H9 (cell line): ENCODE data around the gene ENDOU. TPM values are rescaled to one million over a fixed set of nuclear protein-coding genes. Genes with fewer than 3 reads are reported as not detected.

Experiments used
- DNase-seq: peaks from one replicate; pipeline ENCODE4 v3.0.0-alpha.2; 2017
- H2AFZ ChIP-seq: one replicate; pipeline ENCODE4 v1.6.1; 2013; ENCODE audit warnings: mild to moderate bottlenecking, low read length, control low read depth, moderate library complexity
- H2AK5ac ChIP-seq: 2 replicates; pipeline ENCODE4 v1.6.1; 2013; ENCODE audit warnings: low read length, control low read depth, mixed read lengths; ENCODE audit not compliant: insufficient read length
- H2BK120ac ChIP-seq: one replicate; pipeline ENCODE4 v1.6.1; 2013; ENCODE audit warnings: low read depth, mild to moderate bottlenecking, low read length, control low read depth, inconsistent platforms; ENCODE audit not compliant: poor library complexity, severe bottlenecking
- H2BK12ac ChIP-seq: 2 replicates; pipeline ENCODE4 v1.6.1; 2013; ENCODE audit warnings: low read length, control low read depth, mixed read lengths, low read depth; ENCODE audit not compliant: insufficient read length
- H2BK15ac ChIP-seq: 2 replicates; pipeline ENCODE4 v1.6.1; 2013; ENCODE audit warnings: low read depth, low read length, control low read depth
- H2BK20ac ChIP-seq: one replicate; pipeline ENCODE4 v1.6.1; 2013; ENCODE audit warnings: low read depth, mild to moderate bottlenecking, low read length, control low read depth, inconsistent platforms; ENCODE audit not compliant: poor library complexity, severe bottlenecking
- H2BK5ac ChIP-seq: 2 replicates; pipeline ENCODE4 v1.6.1; 2013; ENCODE audit warnings: low read length, control low read depth, mixed read lengths; ENCODE audit not compliant: insufficient read length
- H3K14ac ChIP-seq: 2 replicates; pipeline ENCODE4 v1.6.1; 2013; ENCODE audit warnings: low read length, control low read depth; ENCODE audit not compliant: insufficient read depth
- H3K18ac ChIP-seq: 2 replicates; pipeline ENCODE4 v1.6.1; 2013; ENCODE audit warnings: low read depth, mild to moderate bottlenecking, mixed read lengths, low read length, control low read depth; ENCODE audit not compliant: insufficient read length
- H3K23ac ChIP-seq: 2 replicates; pipeline ENCODE4 v1.6.1; 2013; ENCODE audit warnings: low read length, control low read depth, mixed read lengths, low read depth; ENCODE audit not compliant: insufficient read length
- H3K23me2 ChIP-seq: 2 replicates; pipeline ENCODE4 v1.6.1; 2013; ENCODE audit warnings: low read depth, mild to moderate bottlenecking, mixed read lengths, low read length, control low read depth; ENCODE audit not compliant: insufficient read length, poor library complexity, severe bottlenecking
- H3K27ac ChIP-seq: 2 replicates; pipeline ENCODE4 v1.5.1; 2013; ENCODE audit warnings: low read length, control low read depth, mixed read lengths, low read depth; ENCODE audit not compliant: insufficient read length
- H3K27me3 ChIP-seq: 2 replicates; pipeline ENCODE4 v1.6.1; 2013; ENCODE audit warnings: low read length, control low read depth, inconsistent platforms; ENCODE audit not compliant: insufficient read depth
- H3K4ac ChIP-seq: 2 replicates; pipeline ENCODE4 v1.6.1; 2013; ENCODE audit warnings: low read depth, mild to moderate bottlenecking, control low read depth, inconsistent platforms, low read length, moderate library complexity
- H3K4me1 ChIP-seq: 2 replicates; pipeline ENCODE4 v1.6.1; 2013; ENCODE audit warnings: low read length, control low read depth, inconsistent platforms; ENCODE audit not compliant: insufficient read depth
- H3K4me2 ChIP-seq: 2 replicates; pipeline ENCODE4 v1.6.1; 2013; ENCODE audit warnings: low read length, control low read depth, mixed read lengths; ENCODE audit not compliant: insufficient read length, insufficient read depth
- H3K56ac ChIP-seq: 2 replicates; pipeline ENCODE4 v1.6.1; 2013; ENCODE audit warnings: low read depth, mild to moderate bottlenecking, mixed read lengths, low read length, control low read depth; ENCODE audit not compliant: insufficient read length
- H3K79me1 ChIP-seq: 2 replicates; pipeline ENCODE4 v1.6.1; 2013; ENCODE audit warnings: low read depth, mild to moderate bottlenecking, moderate library complexity, low read length, control low read depth, inconsistent platforms; ENCODE audit not compliant: insufficient read depth, poor library complexity, severe bottlenecking
- H3K79me2 ChIP-seq: 2 replicates; pipeline ENCODE4 v1.6.1; 2013; ENCODE audit warnings: low read length, control low read depth, inconsistent platforms; ENCODE audit not compliant: insufficient read depth
- H3K9ac ChIP-seq: 2 replicates; pipeline ENCODE4 v1.6.1; 2013; ENCODE audit warnings: low read length, control low read depth, mixed read lengths; ENCODE audit not compliant: insufficient read length; ENCODE audit errors: extremely low read depth
- H3K9me3 ChIP-seq: one replicate; pipeline ENCODE4 v1.6.1; 2013; ENCODE audit warnings: low read depth, low read length, inconsistent platforms; ENCODE audit not compliant: control insufficient read depth
- H3T11ph ChIP-seq: one replicate; pipeline ENCODE4 v1.6.1; 2013; ENCODE audit warnings: mild to moderate bottlenecking, low read length, control low read depth, inconsistent platforms
- H4K20me1 ChIP-seq: one replicate; pipeline ENCODE4 v1.6.1; 2013; ENCODE audit not compliant: control insufficient read depth, insufficient read length, insufficient read depth
- H4K5ac ChIP-seq: 2 replicates; pipeline ENCODE4 v1.6.1; 2013; ENCODE audit warnings: low read depth, mild to moderate bottlenecking, mixed read lengths, low read length, control low read depth; ENCODE audit not compliant: insufficient read length
- H4K8ac ChIP-seq: replicated peaks from 2 replicates; pipeline ENCODE4 v1.6.1; 2013; ENCODE audit warnings: low read length, control low read depth, mixed read lengths, low read depth; ENCODE audit not compliant: insufficient read length
- H4K91ac ChIP-seq: 2 replicates; pipeline ENCODE4 v1.6.1; 2013; ENCODE audit warnings: low read depth, mild to moderate bottlenecking, moderate library complexity, mixed read lengths, low read length, control low read depth; ENCODE audit not compliant: insufficient read length
- H3K27ac Mint-ChIP-seq, 3 experiments: 2 replicates in 2 of 3; 3 replicates in 1 of 3; pipeline ENCODE4 v1.8.0; 2020 to 2021; ENCODE audit warnings: mixed read lengths in 3 of 3, mild to moderate bottlenecking in 1 of 3, moderate library complexity in 1 of 3
- H3K27me3 Mint-ChIP-seq: 2 replicates; pipeline ENCODE4 v1.8.0; 2021; ENCODE audit warnings: low read depth, mild to moderate bottlenecking, moderate library complexity, mixed read lengths
- H3K36me3 Mint-ChIP-seq, 3 experiments: 2 replicates in 2 of 3; 3 replicates in 1 of 3; pipeline ENCODE4 v1.8.0; 2020 to 2021; ENCODE audit warnings: low read depth in 3 of 3, mixed read lengths in 3 of 3; ENCODE audit not compliant: insufficient read depth in 1 of 3
- H3K4me1 Mint-ChIP-seq, 2 experiments: 2 replicates each; pipeline ENCODE4 v1.8.0; 2020; ENCODE audit warnings: mixed read lengths in 2 of 2
- H3K4me3 Mint-ChIP-seq, 2 experiments: 2 replicates in 1 of 2; 3 replicates in 1 of 2; pipeline ENCODE4 v1.8.0; 2020 to 2021; ENCODE audit warnings: mild to moderate bottlenecking in 2 of 2, mixed read lengths in 2 of 2, moderate library complexity in 1 of 2
- H3K9me3 Mint-ChIP-seq, 2 experiments: 2 replicates in 1 of 2; 3 replicates in 1 of 2; pipeline ENCODE4 v1.8.0; 2020; ENCODE audit warnings: mild to moderate bottlenecking in 2 of 2, mixed read lengths in 2 of 2, moderate library complexity in 1 of 2
- WGBS: extraction: QIAGEN DNeasy Blood & Tissue Kit; methylation state at CpG from one replicate; pipeline ENCODE4 v1.1.7; 2013; ENCODE audit warnings: missing lambda C conversion rate, low lambda C conversion rate, mixed read lengths; ENCODE audit not compliant: insufficient read length; ENCODE audit errors: extremely low coverage; 5-methylcytosine and 5-hydroxymethylcytosine counted together
- total RNA-seq: library from RNA; stranded (reverse); gene quantifications from 2 replicates; pipeline ENCODE4 v1.2.1, GENCODE V29; 2021
- TF ChIP-seq, protein P1 (sequence below): fragments of 200-600 bp; sonication (generic); conservative IDR thresholded peaks from 3 replicates; pipeline ENCODE4 v1.8.0; 2021; ENCODE audit warnings: antibody characterized with exemption, mild to moderate bottlenecking

The ENDOU gene
- total RNA-seq, 1 experiment from 2014 or later: not detected

DNA sequence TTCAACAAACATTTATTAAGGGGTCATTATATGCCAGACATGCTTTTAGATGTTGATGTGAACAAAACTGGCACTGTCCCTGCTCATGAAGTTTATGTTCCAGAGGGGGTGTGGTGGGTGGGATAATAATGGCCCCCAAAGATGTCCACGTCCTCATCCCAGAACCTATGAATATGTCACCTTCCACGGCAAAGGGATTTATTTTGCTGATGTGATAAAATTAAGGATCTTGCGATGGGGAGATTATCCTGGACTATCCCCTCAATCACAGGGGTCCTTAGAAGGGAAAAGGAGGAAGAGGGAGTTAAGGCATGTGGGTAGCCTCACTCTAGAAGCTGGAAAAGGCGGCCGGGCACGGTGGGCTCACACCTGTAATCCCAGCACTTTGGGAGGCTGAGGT is 46.0 kb upstream of the ENDOU start:
- Histone ChIP-seq H2BK120ac (no peak overlapping the region), H2BK5ac (no peak overlapping the region), H4K20me1 (peaks cover 3% of the 10 kb centered on the region), H3K4me2 (no peak overlapping the region), H3K79me1 (no peaks in the 10 kb centered on the region), H3K27ac (no peak overlapping the region), H2BK20ac (no peak overlapping the region), H2AFZ (no peak overlapping the region), H3K4me1 (peaks cover 6% of the 10 kb centered on the region), H3K14ac (no peak overlapping the region), H3K23me2 (peaks cover 6% of the 10 kb centered on the region), H3T11ph (no peak overlapping the region), H3K23ac (no peak overlapping the region), H2AK5ac (no peak overlapping the region), H3K4ac (no peak overlapping the region), H3K18ac (no peak overlapping the region), H2BK15ac (no peak overlapping the region), H3K79me2 (no peaks in the 10 kb centered on the region), H4K91ac (no peak overlapping the region), H4K5ac (no peak overlapping the region), H3K9me3 (no peaks in the 10 kb centered on the region), H4K8ac (no peak overlapping the region), H3K56ac (no peak overlapping the region), H3K9ac (no peak overlapping the region), H2BK12ac (no peak overlapping the region), H3K27me3 (no peaks in the 10 kb centered on the region)
- DNase-seq: no peak
- Mint-ChIP-seq H3K4me3 (no peak overlapping the region), H3K27ac (no peak overlapping the region), H3K9me3 (no peaks in the 10 kb centered on the region), H3K4me1 (peaks cover 18 to 24% of the 10 kb centered on the region in 2 experiments), H3K36me3 (peaks cover 0 to 1% (median 0%) of the 10 kb centered on the region in 3 experiments; a peak in 2 of 7 replicates), H3K27me3 (peaks cover 22% of the 10 kb centered on the region)
- TF ChIP-seq, protein P1, sequence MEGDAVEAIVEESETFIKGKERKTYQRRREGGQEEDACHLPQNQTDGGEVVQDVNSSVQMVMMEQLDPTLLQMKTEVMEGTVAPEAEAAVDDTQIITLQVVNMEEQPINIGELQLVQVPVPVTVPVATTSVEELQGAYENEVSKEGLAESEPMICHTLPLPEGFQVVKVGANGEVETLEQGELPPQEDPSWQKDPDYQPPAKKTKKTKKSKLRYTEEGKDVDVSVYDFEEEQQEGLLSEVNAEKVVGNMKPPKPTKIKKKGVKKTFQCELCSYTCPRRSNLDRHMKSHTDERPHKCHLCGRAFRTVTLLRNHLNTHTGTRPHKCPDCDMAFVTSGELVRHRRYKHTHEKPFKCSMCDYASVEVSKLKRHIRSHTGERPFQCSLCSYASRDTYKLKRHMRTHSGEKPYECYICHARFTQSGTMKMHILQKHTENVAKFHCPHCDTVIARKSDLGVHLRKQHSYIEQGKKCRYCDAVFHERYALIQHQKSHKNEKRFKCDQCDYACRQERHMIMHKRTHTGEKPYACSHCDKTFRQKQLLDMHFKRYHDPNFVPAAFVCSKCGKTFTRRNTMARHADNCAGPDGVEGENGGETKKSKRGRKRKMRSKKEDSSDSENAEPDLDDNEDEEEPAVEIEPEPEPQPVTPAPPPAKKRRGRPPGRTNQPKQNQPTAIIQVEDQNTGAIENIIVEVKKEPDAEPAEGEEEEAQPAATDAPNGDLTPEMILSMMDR: no peak
- no CpG with 5 or more reads among the region's 6 CpGs for WGBS
